Endothelial cell of umbilical vein (primary cell): ENCODE measurements around the gene SPIRE1. TPM values are rescaled to one million over a fixed set of nuclear protein-coding genes. Genes with fewer than 3 reads are reported as not detected.

Experiments used
- BruUV-seq: library from RNA; stranded (reverse); fragments of 400-500 nt; replicated peaks from 2 replicates; lab custom pipeline; 2021; lab: Mats Ljungman, UMichigan
- CTCF ChIA-PET: fragments of 300-600, 350-600 bp; sonication (Branson Sonifier 250); formaldehyde crosslinking; loops from one replicate; lab custom pipeline; 2021; ENCODE audit warnings: antibody characterized with exemption, inconsistent platforms; lab: Charles Lee
- POLR2A ChIA-PET: fragments of 300-600, 350-600 bp; sonication (Branson Sonifier 250); formaldehyde crosslinking; loops from one replicate; lab custom pipeline; 2021; ENCODE audit warnings: antibody characterized with exemption, inconsistent platforms; lab: Charles Lee
- DNase-seq: peaks from one replicate; pipeline ENCODE4 v3.0.0-alpha.2; 2011; ENCODE audit warnings: low read depth, low spot score
- FAIRE-seq: peaks from 2 replicates; lab custom pipeline; 2011; peaks lifted over from hg19 to GRCh38; lab: Jason Lieb, UNC
- H2AFZ ChIP-seq: 2 replicates; pipeline ENCODE4 v1.6.0; 2012; ENCODE audit warnings: low read depth, low read length, control low read depth, inconsistent platforms
- H3K27ac ChIP-seq: 2 replicates; pipeline ENCODE4 v1.5.1; 2011; ENCODE audit warnings: low read depth, mild to moderate bottlenecking, control low read depth, low read length, moderate library complexity; ENCODE audit not compliant: insufficient read depth
- H3K27me3 ChIP-seq, 2 experiments: 2 replicates each; pipeline versions ENCODE4 v1.6.0 to v1.6.1; 2011; ENCODE audit warnings: low read length in 2 of 2, mixed read lengths in 1 of 2; ENCODE audit not compliant: control insufficient read depth in 2 of 2, insufficient read depth in 2 of 2
- H3K36me3 ChIP-seq, 2 experiments: 2 replicates in 1 of 2; 3 replicates in 1 of 2; pipeline ENCODE4 v1.5.1; 2011; ENCODE audit warnings: low read length in 2 of 2, mild to moderate bottlenecking in 1 of 2, moderate library complexity in 1 of 2; ENCODE audit not compliant: control insufficient read depth in 2 of 2, insufficient read depth in 2 of 2; ENCODE audit errors: extremely low read depth in 1 of 2
- H3K4me1 ChIP-seq: 3 replicates; pipeline ENCODE4 v1.5.1; 2011; ENCODE audit warnings: mild to moderate bottlenecking, low read length; ENCODE audit not compliant: control insufficient read depth, insufficient read depth; ENCODE audit errors: extremely low read depth
- H3K4me2 ChIP-seq: 2 replicates; pipeline ENCODE4 v1.6.1; 2011; ENCODE audit warnings: low read length, control low read depth, mixed read lengths; ENCODE audit not compliant: insufficient read depth
- H3K4me3 ChIP-seq, 3 experiments: fragments of 200-600 bp in 1 of 3; sonication (generic), shearing (Covaris generic) in 1 of 3; replicated peaks in 1 of 3; 2 replicates each; pipeline ENCODE4 v1.5.1; 2011 to 2016; ENCODE audit warnings: control low read depth in 3 of 3, low read length in 3 of 3, mild to moderate bottlenecking in 2 of 3, inconsistent platforms in 1 of 3, low read depth in 1 of 3, moderate library complexity in 1 of 3; ENCODE audit not compliant: insufficient read depth in 1 of 3
- H3K79me2 ChIP-seq: 2 replicates; pipeline ENCODE4 v1.6.0; 2012; ENCODE audit warnings: low read length, inconsistent platforms; ENCODE audit not compliant: control insufficient read depth, insufficient read depth
- H3K9ac ChIP-seq: replicated peaks from 2 replicates; pipeline ENCODE3; 2011; ENCODE audit warnings: low read length, control low read depth; ENCODE audit not compliant: insufficient read depth; ENCODE audit errors: extremely low read depth
- H3K9me1 ChIP-seq: replicated peaks from 3 replicates; pipeline ENCODE4 v1.6.0; 2011; ENCODE audit warnings: mild to moderate bottlenecking, low read length; ENCODE audit not compliant: control insufficient read depth, insufficient read depth; ENCODE audit errors: extremely low read depth
- H3K9me3 ChIP-seq: replicated peaks from 2 replicates; pipeline ENCODE4 v1.5.1; 2012; ENCODE audit warnings: low read length, inconsistent platforms; ENCODE audit not compliant: control insufficient read depth, insufficient read depth
- H4K20me1 ChIP-seq: replicated peaks from 2 replicates; pipeline ENCODE3; 2011; ENCODE audit warnings: mild to moderate bottlenecking, low read length; ENCODE audit not compliant: control insufficient read depth, insufficient read depth; ENCODE audit errors: extremely low read depth
- EZH2 ChIP-seq: IDR thresholded peaks from 2 replicates; pipeline ENCODE4 v1.6.1; 2012; ENCODE audit warnings: borderline replicate concordance, low read depth, mild to moderate bottlenecking, moderate library complexity, low read length, inconsistent platforms; ENCODE audit not compliant: severe bottlenecking
- FOS ChIP-seq: IDR thresholded peaks from 2 replicates; pipeline ENCODE4 v1.6.1; 2011; ENCODE audit warnings: mild to moderate bottlenecking, low read length, moderate library complexity, borderline replicate concordance; ENCODE audit not compliant: insufficient read depth
- GATA2 ChIP-seq: IDR thresholded peaks from 2 replicates; pipeline ENCODE4 v1.7.0; 2011; ENCODE audit warnings: low read depth, mild to moderate bottlenecking, moderate library complexity, mixed read lengths, low read length; ENCODE audit not compliant: insufficient read length, insufficient read depth
- JUN ChIP-seq: IDR thresholded peaks from 2 replicates; pipeline ENCODE4 v1.6.1; 2011; ENCODE audit warnings: borderline replicate concordance, low read depth; ENCODE audit not compliant: insufficient read length, insufficient read depth
- MAX ChIP-seq: IDR thresholded peaks from 2 replicates; pipeline ENCODE4 v1.6.1; 2011; ENCODE audit not compliant: insufficient read depth, insufficient read length
- MYC ChIP-seq: IDR thresholded peaks from one replicate; pipeline ENCODE4 v1.6.1; 2011; ENCODE audit warnings: mild to moderate bottlenecking, low read depth, low read length
- POLR2A ChIP-seq: IDR thresholded peaks from 2 replicates; pipeline ENCODE4 v1.6.1; 2012; ENCODE audit warnings: low read depth, mild to moderate bottlenecking, control low read depth, low read length
- POLR2AphosphoS5 ChIP-seq: IDR thresholded peaks from 2 replicates; pipeline ENCODE4 v1.6.1; 2012; ENCODE audit warnings: low read depth, mild to moderate bottlenecking, control low read depth, low read length, moderate library complexity; ENCODE audit not compliant: insufficient read depth
- dilution Hi-C: fragments of 300-500 bp; cut with MboI; formaldehyde crosslinking; loops from one replicate; pipeline ENCODE4 v1.15.0; 2019; ENCODE audit warnings: low sequenced_read_pairs; ENCODE audit not compliant: extremely low pct_ligation_motif_present
- intact Hi-C: fragments of 100-400 bp; cut with micrococcal nuclease; formaldehyde crosslinking; loops from one replicate; pipeline ENCODE4 v1.10.0; 2022
- polyA plus RNA-seq, 4 experiments: library from polyadenylated mRNA; depleted of rRNA in 3 of 4; stranded (reverse) in 3 of 4; unstranded in 1 of 4; fragments of >200 nt; gene quantifications; 2 replicates each; pipeline versions ENCODE4 v1.2.1 to v1.2.3, GENCODE V29; 2011 to 2012; ENCODE audit warnings: missing spikeins in 1 of 4
- total RNA-seq: library from RNA; stranded (reverse); gene quantifications from 2 replicates; pipeline ENCODE4 v1.2.3, GENCODE V29; 2021
- TF ChIP-seq, protein P1 (sequence below), 2 donors: IDR thresholded peaks; 1 replicate in 1 of 2; 2 replicates in 1 of 2; pipeline ENCODE4 v1.5.1; 2011; ENCODE audit warnings: low read length in 2 of 2, mild to moderate bottlenecking in 2 of 2, moderate library complexity in 2 of 2, control low read depth in 1 of 2, inconsistent platforms in 1 of 2, low read depth in 1 of 2; ENCODE audit not compliant: insufficient read depth in 1 of 2; ENCODE audit errors: extremely low read depth in 1 of 2

Gene SPIRE1
- total and polyA plus RNA-seq, 2 donors (not counting 3 experiments of a cell fraction or from before 2014, with no cell fraction given) = 13.1 to 44.0 TPM

DNA sequence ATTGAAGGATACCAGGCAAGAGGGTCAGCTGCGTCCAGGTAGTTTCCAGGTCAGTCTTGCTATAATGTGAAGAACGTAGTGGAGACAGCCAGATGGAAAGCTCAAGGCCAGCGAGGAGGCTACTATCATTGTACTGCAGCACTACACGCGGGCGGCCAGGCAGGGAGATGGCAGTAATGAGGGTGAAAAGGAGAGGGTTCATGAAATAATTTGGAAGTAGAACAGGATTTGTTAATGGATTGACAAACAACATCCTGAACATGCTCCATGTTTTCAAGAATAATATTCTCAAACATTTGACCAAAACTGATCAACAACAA, 17.1 kb downstream of the SPIRE1 start:
- Histone ChIP-seq H3K9me1 (no peaks in the 10 kb centered on the region), H3K27ac (peak overlapping the region; percentile 75), H3K79me2 (peaks cover 87% of the 10 kb centered on the region), H3K36me3 (no peaks in the 10 kb centered on the region), H3K9me3 (no peaks in the 10 kb centered on the region), H3K4me2 (peak overlapping the region; percentile 71), H3K9ac (no peak overlapping the region), H3K4me3 (no peak overlapping the region), H2AFZ (no peak overlapping the region), H3K27me3 (no peaks in the 10 kb centered on the region), H3K4me1 (peaks cover 25% of the 10 kb centered on the region), H4K20me1 (no peaks in the 10 kb centered on the region)
- TSS peak; percentile 24 for BruUV-seq
- no peak for DNase-seq
- dilution Hi-C loops = no loop called here
- no peak for TF ChIP-seq POLR2AphosphoS5
- peak; percentile 2 for TF ChIP-seq FOS
- intact Hi-C loops = loop anchor here (5.0 kb wide), 1 partner anchor 44 kb away; no protein-coding TSS in a partner anchor
- POLR2A ChIA-PET = interaction anchor here (0.6 kb wide), 1 partner anchor 249 kb away, joined by 4 read pairs; no protein-coding TSS in a partner anchor
- CTCF ChIA-PET = interaction anchor here (0.9 to 2.4 kb wide), 9 partner anchors 9 to 233 kb away, joined by 3 to 20 read pairs (median 5); partner anchors contain the start of gene PRELID3A
- FAIRE-seq = no peak

DNA sequence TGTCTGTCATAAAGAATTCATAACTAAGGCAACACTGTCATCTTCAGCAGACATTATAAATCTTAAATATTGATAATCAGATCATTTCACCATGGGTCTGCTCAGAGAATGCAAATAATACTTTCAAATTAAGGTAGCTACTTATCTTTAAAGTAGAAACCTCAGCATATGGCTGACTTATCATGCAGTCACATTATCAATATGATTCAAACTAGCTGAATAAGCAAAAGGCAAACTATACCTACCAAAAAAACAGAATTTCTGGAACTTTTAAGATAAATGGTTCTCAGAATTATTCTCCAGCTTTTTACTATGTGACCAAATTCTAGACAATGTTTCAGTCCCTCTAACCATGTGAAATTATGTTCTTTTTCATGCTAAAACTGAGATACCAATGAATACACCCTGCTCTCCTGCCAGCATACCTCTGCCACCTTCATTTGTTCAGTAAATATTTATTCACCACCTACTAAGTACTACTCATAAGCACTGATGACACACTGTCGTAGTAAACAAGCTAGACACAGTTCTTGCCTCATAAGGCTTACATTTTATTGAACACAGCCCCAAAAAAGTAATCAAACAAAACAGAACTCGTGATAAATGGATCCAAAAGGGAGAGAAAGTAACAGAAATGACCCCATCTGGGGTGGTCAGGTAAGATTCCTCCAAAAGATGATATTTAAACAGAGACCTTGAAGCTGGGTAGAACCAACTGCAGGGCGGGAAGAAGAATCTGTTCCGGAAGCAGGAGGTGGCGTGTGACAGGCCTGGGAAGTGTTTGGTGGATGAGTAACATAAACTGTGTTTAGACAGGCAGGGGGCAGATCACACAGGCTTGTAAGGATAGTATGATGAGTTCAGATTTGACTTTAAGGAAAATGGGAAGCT, 17.7 kb downstream of the SPIRE1 start:
- dilution Hi-C loops = no loop called here
- H3K79me2 ChIP-seq = peaks cover 85% of the 10 kb centered on the region
- TF ChIP-seq POLR2A (no peak), MYC (no peak), GATA2 (peak; percentile 38), JUN (peak; percentile 72), FOS (peak; percentile 48), POLR2AphosphoS5 (peak; percentile 85), EZH2 (no peak), MAX (no peak)
- TF ChIP-seq, protein P1, sequence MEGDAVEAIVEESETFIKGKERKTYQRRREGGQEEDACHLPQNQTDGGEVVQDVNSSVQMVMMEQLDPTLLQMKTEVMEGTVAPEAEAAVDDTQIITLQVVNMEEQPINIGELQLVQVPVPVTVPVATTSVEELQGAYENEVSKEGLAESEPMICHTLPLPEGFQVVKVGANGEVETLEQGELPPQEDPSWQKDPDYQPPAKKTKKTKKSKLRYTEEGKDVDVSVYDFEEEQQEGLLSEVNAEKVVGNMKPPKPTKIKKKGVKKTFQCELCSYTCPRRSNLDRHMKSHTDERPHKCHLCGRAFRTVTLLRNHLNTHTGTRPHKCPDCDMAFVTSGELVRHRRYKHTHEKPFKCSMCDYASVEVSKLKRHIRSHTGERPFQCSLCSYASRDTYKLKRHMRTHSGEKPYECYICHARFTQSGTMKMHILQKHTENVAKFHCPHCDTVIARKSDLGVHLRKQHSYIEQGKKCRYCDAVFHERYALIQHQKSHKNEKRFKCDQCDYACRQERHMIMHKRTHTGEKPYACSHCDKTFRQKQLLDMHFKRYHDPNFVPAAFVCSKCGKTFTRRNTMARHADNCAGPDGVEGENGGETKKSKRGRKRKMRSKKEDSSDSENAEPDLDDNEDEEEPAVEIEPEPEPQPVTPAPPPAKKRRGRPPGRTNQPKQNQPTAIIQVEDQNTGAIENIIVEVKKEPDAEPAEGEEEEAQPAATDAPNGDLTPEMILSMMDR (IDR thresholded peaks at IDR 0.05; ENCODE audit: extremely low read depth in 1 of 2, insufficient read depth in 1 of 2, low read depth in 1 of 2, low read length in 2 of 2) = no peak
- H3K9ac ChIP-seq = peak overlapping the region; percentile 28
- intact Hi-C loops = loop anchor here (5.0 kb wide), 1 partner anchor 43 kb away; no protein-coding TSS in a partner anchor
- ChIA-PET POLR2A (interaction anchor here (0.6 kb wide), 2 partner anchors 168 to 248 kb away, joined by 4 to 5 read pairs; no protein-coding TSS in a partner anchor), CTCF (interaction anchor here (0.7 to 2.4 kb wide), 11 partner anchors 10 to 233 kb away, joined by 3 to 20 read pairs (median 3); partner anchors contain the start of gene PRELID3A)
- H3K4me3 ChIP-seq = no peak overlapping the region
- H3K9me3 ChIP-seq = no peaks in the 10 kb centered on the region
- H4K20me1 ChIP-seq = peaks cover 3% of the 10 kb centered on the region
- peak overlapping the region; percentile 75 for H3K27ac ChIP-seq
- H3K9me1 ChIP-seq = no peaks in the 10 kb centered on the region
- peak overlapping the region; percentile 71 for H3K4me2 ChIP-seq
- H2AFZ ChIP-seq = no peak overlapping the region
- FAIRE-seq = peak; percentile 75
- H3K4me1 ChIP-seq = peaks cover 22% of the 10 kb centered on the region
- no peaks in the 10 kb centered on the region for H3K27me3 ChIP-seq
- no peaks in the 10 kb centered on the region for H3K36me3 ChIP-seq
- BruUV-seq = TSS peak; percentile 29
- DNase-seq = peak; percentile 82
